Tibial nerve (tissue), 3 donors: ENCODE results near the gene SLC6A13.

ENCODE experiments used
- POLR2A ChIP-seq, 2 donors: fragments of 450-650 bp; IDR thresholded peaks; one replicate each; pipeline ENCODE4 v1.6.1; 2017; ENCODE audit warnings: antibody characterized with exemption in 2 of 2, mild to moderate bottlenecking in 2 of 2, moderate library complexity in 2 of 2
- TF ChIP-seq, protein P1 (sequence below), 5 experiments: fragments of 200-600 bp in 3 of 5; fragments of 450-650 bp in 2 of 5; sonication (generic) in 3 of 5; IDR thresholded peaks; one replicate each; pipeline ENCODE4 v1.5.1; 2016 to 2019; ENCODE audit warnings: antibody characterized with exemption in 5 of 5, mild to moderate bottlenecking in 3 of 5, moderate library complexity in 2 of 5

GRCh38 chr12:191541-191940 lies 71.1 kb downstream of the SLC6A13 start:
- TF ChIP-seq POLR2A (IDR thresholded peaks at IDR 0.05): no peak
- TF ChIP-seq, protein P1, sequence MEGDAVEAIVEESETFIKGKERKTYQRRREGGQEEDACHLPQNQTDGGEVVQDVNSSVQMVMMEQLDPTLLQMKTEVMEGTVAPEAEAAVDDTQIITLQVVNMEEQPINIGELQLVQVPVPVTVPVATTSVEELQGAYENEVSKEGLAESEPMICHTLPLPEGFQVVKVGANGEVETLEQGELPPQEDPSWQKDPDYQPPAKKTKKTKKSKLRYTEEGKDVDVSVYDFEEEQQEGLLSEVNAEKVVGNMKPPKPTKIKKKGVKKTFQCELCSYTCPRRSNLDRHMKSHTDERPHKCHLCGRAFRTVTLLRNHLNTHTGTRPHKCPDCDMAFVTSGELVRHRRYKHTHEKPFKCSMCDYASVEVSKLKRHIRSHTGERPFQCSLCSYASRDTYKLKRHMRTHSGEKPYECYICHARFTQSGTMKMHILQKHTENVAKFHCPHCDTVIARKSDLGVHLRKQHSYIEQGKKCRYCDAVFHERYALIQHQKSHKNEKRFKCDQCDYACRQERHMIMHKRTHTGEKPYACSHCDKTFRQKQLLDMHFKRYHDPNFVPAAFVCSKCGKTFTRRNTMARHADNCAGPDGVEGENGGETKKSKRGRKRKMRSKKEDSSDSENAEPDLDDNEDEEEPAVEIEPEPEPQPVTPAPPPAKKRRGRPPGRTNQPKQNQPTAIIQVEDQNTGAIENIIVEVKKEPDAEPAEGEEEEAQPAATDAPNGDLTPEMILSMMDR (IDR thresholded peaks at IDR 0.05): no peak
